ENCODE results near the gene ASCL5.

- TF ChIP-seq CTCF (IDR thresholded peaks at IDR 0.05) (no peak), POLR2A (IDR thresholded peaks at IDR 0.05) (no peak)
Observed at GRCh38 chr1:201164645-201165044, 37.7 kb upstream of the ASCL5 start.
